HCT116 (cell line): ENCODE results near the gene SNURF.

Source experiments
- EGR1 ChIP-seq: IDR thresholded peaks from 2 replicates; pipeline ENCODE4 v1.6.1; 2012; ENCODE audit warnings: low read depth
- EZH2 ChIP-seq: fragments of 200-600 bp; sonication (generic); IDR thresholded peaks from 2 replicates; pipeline ENCODE4 v1.6.1; 2017; ENCODE audit warnings: antibody characterized with exemption, mixed run types
- EZH2phosphoT487 ChIP-seq: fragments of 200-600 bp; IDR thresholded peaks from 2 replicates; pipeline ENCODE4 v1.6.1; 2018; ENCODE audit warnings: antibody characterized with exemption, borderline replicate concordance
- POLR2AphosphoS5 ChIP-seq: IDR thresholded peaks from 2 replicates; pipeline ENCODE4 v1.6.1; 2011; ENCODE audit warnings: mild to moderate bottlenecking, low read depth, low read length, moderate library complexity
- RAD21 ChIP-seq: IDR thresholded peaks from 2 replicates; pipeline ENCODE4 v1.6.1; 2012; ENCODE audit warnings: low read depth, mild to moderate bottlenecking
- SIN3A ChIP-seq: IDR thresholded peaks from 2 replicates; pipeline ENCODE4 v1.6.1; 2012; ENCODE audit warnings: low read depth
- SP1 ChIP-seq: IDR thresholded peaks from 2 replicates; pipeline ENCODE4 v1.6.1; 2012; ENCODE audit warnings: low read depth
- SRF ChIP-seq: IDR thresholded peaks from 2 replicates; pipeline ENCODE4 v1.6.1; 2012; ENCODE audit warnings: low read depth
- ZNF274 ChIP-seq: fragments of 200-500 bp; sonication (Bioruptor generic); IDR thresholded peaks from 2 replicates; pipeline ENCODE4 v1.6.1; 2014; ENCODE audit warnings: mild to moderate bottlenecking, low read depth, low read length, inconsistent platforms
- TF ChIP-seq, protein P1 (sequence below), 3 experiments: fragments of 200-600 bp in 1 of 3; sonication (generic) in 1 of 3; IDR thresholded peaks in 2 of 3; conservative IDR thresholded peaks in 1 of 3; 2 replicates each; pipeline ENCODE4 v1.5.1; 2012 to 2017; ENCODE audit warnings: low read depth in 2 of 3, low read length in 2 of 3, antibody characterized with exemption in 1 of 3, borderline replicate concordance in 1 of 3, control low read depth in 1 of 3, mild to moderate bottlenecking in 1 of 3, mixed read lengths in 1 of 3, mixed run types in 1 of 3, moderate library complexity in 1 of 3; ENCODE audit not compliant: insufficient read depth in 1 of 3
- TF ChIP-seq, protein P2 (sequence below): IDR thresholded peaks from 2 replicates; pipeline ENCODE4 v1.6.1; 2012

- no peak for TF ChIP-seq SIN3A
- TF ChIP-seq, protein P1, sequence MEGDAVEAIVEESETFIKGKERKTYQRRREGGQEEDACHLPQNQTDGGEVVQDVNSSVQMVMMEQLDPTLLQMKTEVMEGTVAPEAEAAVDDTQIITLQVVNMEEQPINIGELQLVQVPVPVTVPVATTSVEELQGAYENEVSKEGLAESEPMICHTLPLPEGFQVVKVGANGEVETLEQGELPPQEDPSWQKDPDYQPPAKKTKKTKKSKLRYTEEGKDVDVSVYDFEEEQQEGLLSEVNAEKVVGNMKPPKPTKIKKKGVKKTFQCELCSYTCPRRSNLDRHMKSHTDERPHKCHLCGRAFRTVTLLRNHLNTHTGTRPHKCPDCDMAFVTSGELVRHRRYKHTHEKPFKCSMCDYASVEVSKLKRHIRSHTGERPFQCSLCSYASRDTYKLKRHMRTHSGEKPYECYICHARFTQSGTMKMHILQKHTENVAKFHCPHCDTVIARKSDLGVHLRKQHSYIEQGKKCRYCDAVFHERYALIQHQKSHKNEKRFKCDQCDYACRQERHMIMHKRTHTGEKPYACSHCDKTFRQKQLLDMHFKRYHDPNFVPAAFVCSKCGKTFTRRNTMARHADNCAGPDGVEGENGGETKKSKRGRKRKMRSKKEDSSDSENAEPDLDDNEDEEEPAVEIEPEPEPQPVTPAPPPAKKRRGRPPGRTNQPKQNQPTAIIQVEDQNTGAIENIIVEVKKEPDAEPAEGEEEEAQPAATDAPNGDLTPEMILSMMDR (IDR thresholded peaks at IDR 0.05 in 2 of 3, conservative IDR thresholded peaks at IDR 0.05 in 1 of 3; ENCODE audit: borderline replicate concordance in 1 of 3, insufficient read depth in 1 of 3, low read depth in 2 of 3, low read length in 2 of 3): no peak
- TF ChIP-seq RAD21: no peak
- TF ChIP-seq SP1: no peak
- no peak for TF ChIP-seq POLR2AphosphoS5
- no peak for TF ChIP-seq SRF
- TF ChIP-seq EZH2: no peak
- TF ChIP-seq, protein P2, sequence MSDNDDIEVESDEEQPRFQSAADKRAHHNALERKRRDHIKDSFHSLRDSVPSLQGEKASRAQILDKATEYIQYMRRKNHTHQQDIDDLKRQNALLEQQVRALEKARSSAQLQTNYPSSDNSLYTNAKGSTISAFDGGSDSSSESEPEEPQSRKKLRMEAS: no peak
- TF ChIP-seq ZNF274: no peak
- TF ChIP-seq EGR1: no peak
- TF ChIP-seq EZH2phosphoT487: no peak
Measured at GRCh38 chr15:24916305-24917009, 38.3 kb upstream of the SNURF start.
